Activated CD4-positive, alpha-beta T cell treated with anti-CD3 and anti-CD28 coated beads, Interleukin-2, Interleukin-6, amounts not matched to agents 100 ng/mL and 50 ng/mL, durations not matched to agents 16 hours and 8 hours (primary cell): ENCODE results near the gene SEMA4D.
"Not testable (repeated sequence)": the region's sequence is repeated elsewhere in the genome, so short reads cannot be mapped to it uniquely, and the experiment has no call there.

Experiments
- DNase-seq: peaks from one replicate; pipeline ENCODE4 v3.0.0-alpha.2; 2020

SEMA4D gene

GRCh38 chr9:89480825-89481537 is 16.9 kb downstream of the SEMA4D start:
- DNase-seq: peak; percentile 64

DNA sequence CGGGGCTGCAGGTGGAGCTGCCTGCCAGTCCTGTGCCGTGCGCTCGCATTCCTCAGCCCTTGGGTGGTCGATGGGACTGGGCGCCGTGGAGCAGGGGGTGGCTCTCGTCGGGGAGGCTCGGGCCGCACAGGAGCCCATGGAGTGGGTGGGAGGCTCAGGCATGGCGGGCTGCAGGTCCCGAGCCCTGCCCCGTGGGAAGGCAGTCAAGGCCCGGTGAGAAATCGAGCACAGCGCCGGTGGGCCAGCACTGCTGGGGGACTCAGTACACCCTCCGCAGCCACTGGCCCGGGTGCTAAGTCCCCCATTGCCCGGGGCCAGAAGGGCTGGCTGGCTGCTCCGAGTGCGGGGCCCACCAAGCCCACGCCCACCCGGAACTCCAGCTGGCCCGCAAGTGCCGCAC is 17.5 kb downstream of the SEMA4D start:
- DNase-seq: not testable (repeated sequence)

- peak; percentile 79 for DNase-seq
These were observed 18.3 kb downstream of the SEMA4D start for GRCh38 chr9:89479669-89480011.

DNA sequence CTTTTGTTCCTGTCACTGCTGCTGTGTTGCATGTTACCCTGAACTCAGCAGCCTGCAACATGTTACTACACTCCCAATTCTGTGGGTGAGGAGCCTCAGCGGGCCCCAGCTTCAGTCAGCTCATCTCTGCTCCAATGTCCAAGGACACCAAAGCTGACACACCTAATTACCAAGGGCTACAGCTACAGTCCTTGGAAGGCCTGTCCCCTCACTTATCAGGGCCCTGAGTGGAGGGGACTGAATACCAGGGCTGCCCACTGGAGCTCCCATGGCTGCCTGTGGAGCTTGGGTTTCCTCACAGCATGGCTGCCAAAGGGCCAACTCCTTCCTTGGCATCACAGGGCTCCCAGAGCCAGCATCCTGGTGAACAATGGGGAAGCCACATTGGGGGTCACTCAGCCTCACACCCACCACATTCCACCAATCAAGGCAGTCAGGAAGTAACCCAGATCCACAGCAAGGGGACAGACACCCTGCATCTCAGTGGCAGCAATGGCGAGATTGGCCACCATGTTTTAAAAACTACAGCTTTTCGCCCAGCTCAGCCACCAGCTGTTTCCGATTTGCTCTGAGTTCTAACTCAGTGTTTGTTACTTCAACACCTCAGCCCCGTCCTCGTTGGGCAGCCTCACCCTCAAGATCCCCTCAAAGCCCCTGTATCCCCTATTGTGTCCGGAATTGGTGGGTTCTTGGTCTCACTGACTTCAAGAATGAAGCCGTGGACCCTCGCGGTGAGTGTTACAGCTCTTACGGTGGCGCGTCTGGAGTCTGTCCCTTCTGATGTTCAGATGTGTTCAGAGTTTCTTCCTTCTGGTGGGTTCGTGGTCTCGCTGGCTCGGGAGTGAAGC is 18.9 kb downstream of the SEMA4D start:
- peak; percentile 85 for DNase-seq

DNA sequence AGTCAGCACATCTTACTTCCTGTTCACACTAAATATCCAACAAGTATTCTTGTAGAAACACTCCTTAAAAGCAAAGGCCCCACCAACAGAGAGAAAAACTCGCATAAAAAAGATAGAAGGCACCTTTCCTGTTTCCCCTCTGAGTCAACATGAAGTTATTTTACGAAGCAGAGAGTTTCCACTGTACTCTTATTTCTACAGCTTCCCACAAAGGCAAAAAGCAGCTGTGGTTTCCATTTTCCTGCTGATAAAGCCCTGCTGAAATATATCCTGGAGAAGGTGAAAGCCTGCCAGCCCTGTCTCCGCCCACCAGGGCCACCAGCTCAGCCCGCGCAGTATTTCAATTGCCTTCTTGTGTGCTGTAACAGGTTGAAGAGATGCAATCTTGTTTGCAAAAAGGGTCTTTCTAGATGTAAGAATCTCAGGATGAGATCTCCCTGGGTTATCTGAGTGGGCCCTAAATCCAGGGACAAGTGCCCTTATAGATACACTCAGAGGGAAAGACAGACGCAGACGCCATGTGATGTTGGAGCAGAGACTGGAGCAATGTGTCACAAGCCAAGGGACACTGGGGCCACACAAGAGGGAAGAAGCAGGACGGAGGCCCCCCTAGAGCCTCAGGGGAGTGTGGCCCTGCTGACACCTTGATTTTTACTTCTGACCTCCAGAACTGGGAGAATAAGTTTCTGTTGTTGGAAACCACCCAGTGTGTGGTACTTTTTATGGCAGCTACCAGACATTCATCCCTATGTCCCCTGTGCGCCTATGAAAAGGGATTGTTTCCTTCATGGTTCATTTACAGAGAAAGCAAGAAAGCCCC is 19.9 kb downstream of the SEMA4D start:
- peak; percentile 84 for DNase-seq

DNA sequence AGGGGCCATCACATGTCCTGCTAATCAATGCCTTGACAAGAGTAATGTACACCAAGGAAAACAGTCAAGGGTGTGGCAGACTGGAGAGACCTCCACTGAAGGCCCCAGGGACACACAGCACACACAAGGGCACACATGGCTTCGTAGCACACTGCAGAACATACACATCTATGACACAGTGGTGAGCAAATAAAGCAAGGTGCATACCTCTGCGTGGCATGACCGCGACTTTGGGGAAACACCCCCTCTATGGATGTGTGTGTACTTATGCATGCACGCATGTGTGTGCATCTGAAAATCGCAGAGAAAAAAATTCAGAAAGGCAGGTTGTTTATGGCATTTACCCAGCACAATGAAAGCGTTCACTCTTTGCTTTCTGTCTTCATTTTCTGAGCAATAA is 20.5 kb downstream of the SEMA4D start:
- DNase-seq: peak; percentile 55

- DNase-seq: no peak
These were observed 21.4 kb downstream of the SEMA4D start for GRCh38 chr9:89476546-89476945.

DNA sequence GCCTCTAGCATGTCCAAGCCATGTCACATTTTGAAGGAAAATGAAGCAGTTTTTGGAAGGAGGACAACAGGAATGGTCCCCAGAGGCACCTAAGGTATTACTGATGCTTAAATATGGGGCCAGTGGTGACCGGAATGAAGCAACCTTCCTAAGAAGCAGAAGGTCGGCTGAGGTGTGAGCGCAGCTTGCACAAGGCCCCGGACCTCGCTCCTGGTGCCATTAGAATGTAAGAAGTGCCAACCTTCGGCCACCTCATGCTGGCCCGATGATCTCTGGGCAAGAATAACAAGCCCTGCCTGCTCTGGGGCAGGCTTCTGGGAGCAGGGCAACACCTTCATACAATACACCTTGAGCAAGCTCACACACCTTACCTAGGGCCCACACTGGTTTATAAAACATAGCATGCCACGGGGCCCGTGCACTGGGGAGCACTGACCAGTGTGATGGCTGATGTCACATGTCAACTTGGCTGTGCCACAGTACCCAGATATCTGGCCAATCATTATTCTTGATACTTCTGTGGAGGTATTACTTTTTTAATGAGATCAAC is 21.9 kb downstream of the SEMA4D start:
- no peak for DNase-seq

DNA sequence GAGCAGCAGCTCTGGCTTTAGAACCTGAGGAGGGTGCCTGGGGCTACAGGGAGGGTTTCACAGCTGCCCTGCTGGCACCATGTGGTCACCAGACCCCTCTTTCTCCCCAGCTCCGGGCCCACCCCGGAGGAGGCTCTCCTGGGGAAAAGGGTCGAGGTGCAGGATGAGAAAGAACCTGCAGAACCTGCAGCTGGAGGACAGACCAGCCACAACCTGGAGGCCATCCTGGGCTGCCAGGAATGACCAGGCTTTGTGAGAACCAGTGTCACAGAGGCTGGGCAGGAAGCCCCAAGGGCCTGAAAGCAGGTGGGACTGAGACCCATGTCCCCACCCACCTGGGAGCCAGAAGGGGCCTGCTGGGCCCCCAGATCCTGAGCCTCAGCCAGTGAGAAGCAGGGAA is 23.0 kb downstream of the SEMA4D start:
- no peak for DNase-seq

DNA sequence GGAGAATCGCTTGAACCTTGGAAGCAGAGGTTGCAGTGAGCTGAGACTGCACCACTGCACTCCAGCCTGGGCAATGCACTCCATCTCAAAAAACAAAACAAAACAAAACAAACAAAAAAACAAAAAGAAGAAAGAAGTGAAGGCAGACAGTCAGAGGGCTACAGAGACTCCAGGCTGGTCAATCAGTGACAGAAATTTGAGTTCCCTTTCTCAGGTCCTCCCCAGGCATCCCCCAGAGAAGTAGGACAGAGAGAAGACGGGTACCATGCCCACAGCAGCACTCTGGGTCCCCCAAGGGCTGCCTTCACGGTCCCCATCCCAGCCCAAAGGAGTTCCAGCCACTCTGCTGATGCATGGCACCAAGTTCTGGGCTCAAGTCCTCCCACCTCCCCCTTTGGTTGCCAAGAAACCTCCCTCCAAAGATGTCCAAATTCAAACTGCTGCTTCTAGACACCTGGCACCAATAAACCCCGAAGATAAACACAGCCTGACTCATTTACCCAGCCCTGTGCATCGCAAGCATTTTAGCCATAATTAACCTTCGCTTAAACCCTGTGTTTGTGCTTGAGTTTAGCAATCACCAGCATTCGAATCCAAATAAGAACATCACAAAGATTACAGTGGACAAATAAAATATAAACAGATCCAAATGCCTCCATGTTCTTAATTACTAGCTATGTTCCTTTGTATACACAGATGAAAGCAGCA is 24.0 kb downstream of the SEMA4D start:
- DNase-seq: no peak

DNA sequence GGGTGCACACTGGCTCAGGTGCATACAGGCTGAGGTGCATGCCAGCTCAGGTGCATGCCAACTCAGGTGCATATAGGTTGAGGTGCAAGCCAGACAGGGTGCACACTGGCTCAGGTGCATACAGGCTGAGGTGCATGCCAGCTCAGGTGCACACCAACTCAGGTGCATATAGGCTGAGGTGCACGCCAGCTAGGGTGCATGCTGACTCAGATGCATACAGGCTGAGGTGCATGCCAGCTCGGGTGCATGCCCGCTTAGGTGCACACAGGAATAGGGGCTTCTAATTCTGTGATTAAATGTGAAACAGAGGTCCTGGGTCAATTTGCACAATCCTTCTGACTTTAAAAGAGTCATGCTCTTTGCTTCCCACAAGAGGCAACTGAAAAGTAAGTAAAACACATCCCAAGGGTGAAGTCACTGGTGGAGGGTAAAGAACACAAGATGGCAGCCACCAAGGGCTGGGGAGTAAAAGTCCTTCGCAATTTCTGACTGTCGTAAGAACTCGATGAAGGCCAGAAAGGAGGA is 26.1 kb downstream of the SEMA4D start:
- peak; percentile 71 for DNase-seq

GRCh38 chr9:89471390-89471789 is 26.5 kb downstream of the SEMA4D start:
- no peak for DNase-seq

- DNase-seq: no peak
These were observed 27.6 kb downstream of the SEMA4D start for GRCh38 chr9:89470224-89470839.

DNA sequence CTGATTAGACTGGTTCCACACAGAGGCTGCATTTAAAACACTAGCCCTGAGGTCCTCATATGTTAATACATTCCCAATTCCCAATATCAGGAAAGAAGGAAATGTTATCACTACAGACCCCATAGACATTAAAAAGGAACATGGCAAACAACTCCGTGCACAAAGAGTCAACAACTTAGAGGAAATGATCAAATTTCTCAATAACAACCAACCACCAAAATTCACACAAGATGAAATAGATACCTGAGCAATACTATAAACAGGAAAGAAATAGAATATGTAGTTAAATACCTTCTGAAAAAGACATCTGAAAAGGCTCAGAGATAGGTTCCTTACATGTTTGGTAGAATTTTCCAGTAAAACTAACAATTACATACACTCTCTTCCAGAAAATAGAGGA is 28.9 kb downstream of the SEMA4D start:
- no peak for DNase-seq

- no peak for DNase-seq
These were observed 29.5 kb downstream of the SEMA4D start for GRCh38 chr9:89468281-89468960.

GRCh38 chr9:89467278-89467625 is 30.7 kb downstream of the SEMA4D start:
- no peak for DNase-seq

- peak; percentile 75 for DNase-seq
These were observed 31.2 kb downstream of the SEMA4D start for GRCh38 chr9:89466451-89467277.

- no peak for DNase-seq
These were observed 32.1 kb downstream of the SEMA4D start for GRCh38 chr9:89465726-89466308.

DNA sequence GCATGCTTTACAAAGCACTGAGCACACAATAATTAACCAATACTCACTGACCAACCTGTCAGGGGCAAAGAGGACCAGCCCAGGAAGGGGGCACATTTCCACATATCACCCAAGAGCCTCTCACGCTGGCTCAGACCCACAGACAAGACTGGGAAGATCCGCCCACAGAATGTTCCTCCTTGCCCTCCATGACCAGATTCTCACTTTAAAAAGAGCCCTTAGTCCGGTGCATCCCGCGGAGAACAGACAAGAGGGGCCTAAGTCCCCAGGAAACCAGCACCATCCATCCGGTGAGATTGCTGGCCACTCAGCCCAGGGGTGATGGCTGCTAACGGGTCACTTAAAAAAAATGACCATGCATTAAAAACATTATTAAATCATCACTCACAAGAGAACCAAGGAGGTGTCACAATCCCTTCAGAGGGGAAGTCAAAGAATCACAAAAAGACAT is 32.9 kb downstream of the SEMA4D start:
- DNase-seq: no peak
